Hypothalamus (tissue), 51 donors: ENCODE results near the gene ABCC3.

Experiments used
- DNase-seq, 51 donors: peaks; one replicate each; lab custom pipeline; 2025; lab: John Stamatoyannopoulos, UW

The ABCC3 gene

DNA sequence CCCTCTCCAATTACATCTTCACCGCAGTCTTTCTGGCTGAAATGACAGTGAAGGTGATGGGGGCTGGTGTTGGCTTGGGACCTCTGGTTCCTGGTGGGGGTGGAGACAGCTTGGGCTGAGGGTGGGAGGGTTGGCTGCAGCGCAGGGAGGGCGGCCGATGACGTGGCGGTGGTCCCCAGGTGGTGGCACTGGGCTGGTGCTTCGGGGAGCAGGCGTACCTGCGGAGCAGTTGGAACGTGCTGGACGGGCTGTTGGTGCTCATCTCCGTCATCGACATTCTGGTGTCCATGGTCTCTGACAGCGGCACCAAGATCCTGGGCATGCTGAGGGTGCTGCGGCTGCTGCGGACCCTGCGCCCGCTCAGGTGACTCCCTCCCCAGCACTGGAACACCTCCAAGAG is 31.8 kb upstream of the ABCC3 start:
- DNase-seq, result no peak

DNA sequence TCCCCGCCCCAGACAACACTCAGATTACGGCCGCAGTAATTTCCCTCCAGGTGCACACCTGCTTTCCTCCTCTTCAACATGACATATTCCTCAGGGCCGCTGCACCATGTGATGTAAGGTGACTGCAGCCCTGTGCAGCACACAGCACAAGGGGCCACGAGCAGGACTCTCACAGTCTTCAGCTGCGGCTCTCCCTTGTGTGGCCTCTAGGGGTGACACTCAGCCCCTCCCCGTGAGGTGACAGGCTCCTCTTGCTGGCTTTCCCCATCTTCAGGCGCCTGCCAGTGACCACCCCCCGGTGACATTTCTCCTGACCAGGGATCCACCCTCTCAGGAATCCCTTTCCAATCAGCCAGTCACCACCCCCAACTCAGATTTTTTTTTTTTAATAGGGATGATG is 31.3 kb upstream of the ABCC3 start:
- DNase-seq, result no peak

DNA sequence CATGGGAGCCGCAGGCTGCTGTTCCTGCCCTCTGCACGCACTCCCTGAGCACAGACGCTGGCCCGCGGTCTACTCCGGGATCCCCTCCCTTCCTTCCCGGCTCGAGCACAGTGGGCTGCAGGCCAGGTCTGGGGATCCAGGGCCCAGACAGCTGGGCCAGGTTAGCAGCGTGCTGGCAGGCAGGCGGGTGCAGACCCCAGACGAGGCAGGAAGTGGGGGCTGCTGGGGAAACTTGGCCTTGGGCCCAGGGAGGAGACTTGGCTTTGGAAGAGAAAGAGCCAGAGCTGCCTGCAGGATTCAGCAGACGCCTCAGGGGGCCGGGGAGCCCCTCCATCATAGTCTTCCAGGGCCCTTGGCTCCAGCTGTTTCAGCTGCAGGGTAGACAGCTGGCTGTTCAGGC is 30.2 kb upstream of the ABCC3 start:
- DNase-seq, result peak in 15 of 51 donors; percentile 14 to 43 (median 25)

DNA sequence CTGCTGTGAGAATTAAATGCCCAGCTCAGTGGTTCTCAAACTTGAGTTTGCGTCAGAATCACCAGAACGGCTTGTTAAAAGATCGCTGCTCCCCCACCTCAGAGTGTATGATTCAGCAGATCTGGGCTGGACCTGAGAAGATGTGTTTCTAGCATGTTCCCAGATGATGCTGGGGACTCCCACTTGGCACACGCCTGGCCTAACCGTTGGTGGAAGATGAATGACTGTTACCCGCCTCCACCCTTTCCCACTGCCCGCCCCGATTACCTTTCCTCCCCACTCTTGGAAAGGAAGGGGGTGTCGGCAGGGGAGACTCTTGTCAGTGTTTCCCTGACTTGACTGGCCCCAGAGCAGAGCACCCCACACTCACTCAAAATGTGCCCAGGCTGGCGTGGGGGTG is 29.3 kb upstream of the ABCC3 start:
- DNase-seq, result no peak

DNA sequence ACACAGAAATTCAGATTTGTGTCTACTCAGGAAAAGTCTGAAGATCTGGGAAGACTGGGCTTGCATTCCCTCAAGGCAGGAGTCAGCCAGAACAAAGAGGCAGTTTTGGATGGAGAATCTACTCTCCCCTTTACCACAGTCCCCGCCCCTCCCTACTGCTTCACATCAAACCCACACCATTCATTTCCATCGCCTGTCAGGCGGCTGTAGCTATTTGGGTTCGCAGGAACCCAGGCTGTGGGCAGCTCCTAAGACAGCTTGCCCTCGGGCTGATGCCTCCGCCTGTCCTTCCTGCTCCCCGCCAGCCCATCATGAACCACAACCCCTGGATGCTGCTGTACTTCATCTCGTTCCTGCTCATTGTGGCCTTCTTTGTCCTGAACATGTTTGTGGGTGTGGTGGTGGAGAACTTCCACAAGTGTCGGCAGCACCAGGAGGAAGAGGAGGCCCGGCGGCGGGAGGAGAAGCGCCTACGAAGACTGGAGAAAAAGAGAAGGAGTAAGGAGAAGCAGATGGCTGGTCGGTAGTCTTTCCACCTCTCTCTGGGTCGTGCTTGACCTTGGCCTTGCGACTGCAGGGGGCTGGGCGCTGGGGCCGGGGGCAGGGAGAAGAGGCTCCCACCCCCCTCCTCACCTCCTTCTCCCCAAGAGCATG is 27.0 kb upstream of the ABCC3 start:
- DNase-seq, result no peak

DNA sequence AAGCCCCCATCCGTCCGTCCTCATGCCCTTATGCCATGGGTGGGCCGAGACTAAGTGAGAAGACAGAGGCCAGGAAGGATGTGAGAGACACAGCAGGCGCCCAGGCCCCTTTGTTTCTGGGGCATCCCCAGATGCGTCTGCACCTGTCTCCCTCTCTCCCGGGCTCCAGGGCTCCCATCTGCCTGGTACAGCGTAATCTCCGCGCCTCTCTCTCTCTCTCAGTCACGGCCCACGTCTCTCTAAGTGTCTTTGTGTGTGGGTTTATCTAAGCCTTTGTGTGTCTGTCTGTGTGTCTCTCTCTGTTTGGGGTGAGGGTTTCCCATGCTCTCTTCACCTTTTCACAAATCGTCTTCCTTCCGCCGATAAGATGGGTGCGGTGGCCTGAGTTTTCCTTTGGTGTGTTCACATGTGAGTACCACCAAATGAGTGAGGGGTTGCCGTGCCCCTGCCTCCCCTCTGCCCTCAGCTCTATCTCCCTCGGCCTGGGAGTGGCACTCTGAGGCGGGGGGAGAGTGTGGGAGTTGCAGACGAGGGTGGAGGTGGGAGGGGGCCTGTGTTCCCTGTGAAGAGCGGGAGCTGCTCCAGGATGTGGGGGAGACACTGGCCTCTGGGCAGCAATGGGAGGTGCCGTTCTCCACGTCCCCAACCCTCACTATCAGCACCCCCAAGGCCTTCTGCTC is 25.8 kb upstream of the ABCC3 start:
- DNase-seq, result peak in 1 of 51 donors; percentile 7

DNA sequence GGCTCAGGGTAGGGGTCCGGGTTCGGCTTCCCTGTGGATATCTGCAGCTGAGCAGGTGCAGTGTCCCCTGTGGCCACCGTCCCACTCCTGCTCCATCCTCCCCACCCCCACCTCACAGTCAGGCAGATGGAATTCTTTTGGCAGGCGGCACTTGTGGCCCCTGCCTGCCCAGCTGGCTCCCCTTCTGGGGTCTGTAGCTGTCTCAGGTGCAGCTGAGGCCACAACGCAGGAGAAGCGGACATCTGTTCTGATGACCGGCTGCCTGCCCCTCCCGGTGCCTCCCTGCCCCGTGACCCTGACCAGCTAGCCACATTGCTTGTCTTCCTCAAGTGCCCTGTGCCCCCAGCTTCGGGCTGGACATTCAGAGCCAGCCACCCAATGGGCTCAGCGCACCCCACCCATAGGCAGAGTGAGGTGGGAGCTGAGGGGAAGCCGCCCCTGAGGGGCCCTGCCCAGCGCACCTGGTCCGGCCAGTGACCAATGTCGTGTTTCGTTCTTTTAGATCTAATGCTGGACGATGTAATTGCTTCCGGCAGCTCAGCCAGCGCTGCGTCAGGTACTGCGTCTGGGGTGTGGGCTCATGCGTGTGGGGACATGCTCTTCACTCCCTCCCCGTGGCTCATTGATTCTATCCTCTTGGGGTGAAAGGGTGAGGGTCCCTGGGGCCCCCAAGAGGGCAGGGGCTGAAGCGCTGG is 25.2 kb upstream of the ABCC3 start:
- no peak for DNase-seq

DNA sequence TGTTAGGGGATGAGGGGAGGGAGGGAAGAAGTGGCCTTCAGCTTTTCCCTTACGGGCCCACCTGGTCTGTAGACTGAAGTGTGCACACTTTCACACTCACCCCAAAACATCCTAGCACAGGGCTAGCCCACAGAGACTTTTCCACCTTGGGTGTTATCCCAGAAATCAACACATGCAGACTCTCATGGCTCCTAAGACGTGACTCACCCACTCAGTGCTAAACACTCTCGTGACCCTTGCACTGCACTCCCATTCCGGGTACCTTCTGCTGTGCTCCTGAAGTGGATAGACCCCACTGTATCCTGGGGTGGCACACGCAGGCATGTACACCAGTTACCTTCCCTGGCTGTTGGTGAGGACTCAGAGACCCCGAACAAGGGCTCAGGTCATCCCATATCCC is 23.0 kb upstream of the ABCC3 start:
- no peak for DNase-seq

DNA sequence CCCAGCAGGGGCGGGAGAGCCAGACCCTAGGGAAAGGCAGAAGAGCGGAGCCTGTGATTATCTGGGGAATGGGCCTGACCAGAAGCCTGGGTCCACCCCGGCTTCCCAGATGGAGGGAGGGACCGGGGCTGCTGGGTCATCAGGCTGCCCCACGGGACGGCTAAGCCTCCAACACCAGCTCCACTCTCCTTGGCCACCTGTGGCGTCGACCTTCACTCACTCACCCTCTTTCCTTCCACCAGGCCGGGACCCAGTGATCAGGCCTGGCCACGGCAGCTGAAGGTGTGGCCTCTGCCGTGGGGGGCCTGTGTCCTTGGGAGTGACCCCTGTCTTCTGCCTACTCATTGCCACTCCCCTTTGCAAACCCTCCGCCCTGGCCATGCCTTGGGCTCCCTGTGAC is 22.4 kb upstream of the ABCC3 start:
- DNase-seq, result no peak

DNA sequence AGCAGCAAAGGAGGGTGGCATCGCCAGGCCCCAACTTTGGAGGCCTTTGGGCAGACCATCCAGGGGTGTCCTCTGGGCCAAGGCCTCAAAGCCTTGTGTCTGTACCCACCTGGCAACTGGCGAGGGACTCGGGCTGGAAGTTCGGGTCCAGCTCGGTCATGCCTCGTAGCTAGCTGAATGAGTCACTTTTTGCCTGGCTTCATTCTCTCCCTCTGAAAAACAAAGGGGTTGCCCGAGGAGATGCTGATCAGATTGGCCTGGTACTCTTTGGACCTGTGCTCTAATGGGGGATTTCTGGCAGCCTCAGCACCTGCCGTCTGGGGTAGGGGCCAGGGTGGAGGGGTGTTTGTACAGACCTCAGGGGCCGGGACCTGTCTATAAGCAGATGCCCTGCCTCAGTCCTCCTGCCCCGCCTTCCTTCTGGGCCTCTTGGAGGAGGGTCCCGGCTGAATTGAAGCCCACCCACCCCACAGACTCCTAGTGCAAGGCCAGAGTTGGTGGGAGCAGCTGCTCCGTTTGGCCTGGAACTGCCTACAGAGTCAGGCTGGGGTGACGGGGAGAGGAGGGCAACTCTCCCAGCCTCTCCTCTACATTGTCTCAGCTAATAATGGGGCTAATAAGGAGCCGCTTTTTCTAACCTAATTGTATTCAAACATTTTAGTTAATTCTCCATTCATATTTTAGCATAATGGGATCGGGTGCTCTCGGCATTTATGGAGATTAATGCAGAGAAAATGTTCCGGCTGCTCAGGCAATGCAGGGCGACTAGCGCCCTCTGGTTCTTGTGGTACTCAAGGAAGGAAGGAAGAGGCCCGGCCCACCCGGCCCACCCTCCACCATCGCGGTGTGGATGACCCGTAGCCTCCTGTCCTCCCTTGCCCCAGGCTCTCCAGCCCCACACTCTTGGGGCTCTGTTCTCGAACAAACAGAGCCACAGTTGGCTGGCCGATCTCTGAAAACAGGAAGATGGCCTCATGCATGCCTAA is 21.4 kb upstream of the ABCC3 start:
- DNase-seq, result peak in 3 of 51 donors; percentile 10 to 21 (median 12)

DNA sequence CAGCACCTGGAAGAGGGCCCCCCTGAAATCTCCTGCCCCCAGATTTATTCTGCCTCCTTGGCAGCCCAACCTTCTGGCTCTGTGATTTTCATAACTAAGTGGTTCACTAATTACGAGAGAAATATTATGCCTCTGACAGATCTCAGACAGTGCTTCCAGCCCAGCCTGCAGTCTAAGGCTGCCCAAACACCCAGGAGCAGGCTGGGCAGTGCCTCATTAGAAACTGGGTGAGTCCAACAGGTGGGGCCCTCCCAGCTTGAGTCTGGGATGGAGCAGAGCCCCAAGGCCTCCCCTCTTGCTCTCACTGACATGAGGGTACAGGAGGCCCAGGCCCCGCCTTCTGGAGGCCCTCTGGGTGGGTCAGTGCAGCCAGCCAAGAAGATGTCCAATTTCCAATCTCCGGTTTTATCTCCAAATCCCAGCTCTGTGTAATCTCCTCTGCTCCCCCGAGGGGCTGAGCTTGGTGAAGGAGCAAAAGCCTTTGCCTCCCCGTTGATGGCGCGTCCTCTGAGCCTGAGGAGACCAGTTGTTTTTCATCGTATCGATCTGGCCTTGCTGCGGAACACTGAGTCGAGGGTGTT is 20.1 kb upstream of the ABCC3 start:
- no peak for DNase-seq

DNA sequence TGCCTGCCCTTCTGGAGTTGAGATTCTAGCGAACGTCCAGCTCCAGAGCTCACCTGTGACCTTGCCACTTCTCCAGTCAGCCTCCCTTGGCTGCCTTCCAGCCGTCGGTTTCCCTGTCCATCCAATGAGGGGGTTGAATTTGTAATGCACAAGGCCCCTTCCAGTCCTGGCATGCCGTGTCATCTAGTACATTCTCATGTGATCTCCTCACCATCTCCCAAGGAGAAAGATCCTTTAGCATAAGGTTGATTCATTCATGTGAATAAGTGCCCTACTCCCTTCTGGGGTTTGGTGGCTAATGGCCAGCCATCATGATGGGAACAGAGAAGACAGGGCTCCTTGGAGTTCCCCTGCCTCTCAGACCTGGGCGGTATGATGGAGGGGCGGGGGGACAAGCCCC is 18.9 kb upstream of the ABCC3 start:
- no peak for DNase-seq

DNA sequence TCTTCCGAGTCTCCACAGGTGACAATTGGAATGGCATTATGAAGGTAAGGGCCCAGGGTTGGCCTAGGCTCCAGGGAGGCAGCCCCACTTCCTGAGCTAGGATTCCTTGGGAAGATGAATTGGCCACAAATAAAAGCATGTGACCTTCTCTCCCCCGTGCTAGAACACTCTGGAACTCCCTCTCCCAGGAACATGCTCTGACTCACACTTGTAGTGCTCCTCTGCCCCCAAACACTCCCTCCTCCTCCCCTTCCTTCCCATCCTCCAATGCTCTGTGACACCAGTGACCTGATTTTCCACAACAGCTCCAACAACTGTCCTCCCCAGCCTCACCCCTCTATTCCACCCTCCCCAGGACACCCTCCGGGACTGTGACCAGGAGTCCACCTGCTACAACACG is 16.4 kb upstream of the ABCC3 start:
- DNase-seq, result peak in 1 of 51 donors; percentile 17

DNA sequence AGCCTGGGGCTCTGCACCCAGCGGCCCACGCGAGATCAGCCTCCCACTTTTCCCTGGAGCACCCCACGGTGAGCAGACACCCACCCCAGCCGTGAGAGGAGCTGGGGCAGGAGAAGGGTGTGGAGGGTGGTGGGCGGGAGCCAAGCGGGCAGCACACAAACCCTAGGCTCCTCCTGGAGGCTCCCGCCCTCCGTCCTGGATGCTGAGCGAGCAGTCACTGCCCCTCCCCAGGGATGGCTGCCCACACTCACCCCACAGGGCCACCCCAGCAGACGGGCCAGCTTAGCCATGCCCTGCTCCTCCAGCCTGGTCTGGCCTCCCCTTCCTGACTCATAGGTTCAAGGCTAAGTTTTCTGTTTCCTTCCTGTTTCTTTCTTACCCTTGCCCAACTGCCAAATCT is 15.7 kb upstream of the ABCC3 start:
- no peak for DNase-seq

DNA sequence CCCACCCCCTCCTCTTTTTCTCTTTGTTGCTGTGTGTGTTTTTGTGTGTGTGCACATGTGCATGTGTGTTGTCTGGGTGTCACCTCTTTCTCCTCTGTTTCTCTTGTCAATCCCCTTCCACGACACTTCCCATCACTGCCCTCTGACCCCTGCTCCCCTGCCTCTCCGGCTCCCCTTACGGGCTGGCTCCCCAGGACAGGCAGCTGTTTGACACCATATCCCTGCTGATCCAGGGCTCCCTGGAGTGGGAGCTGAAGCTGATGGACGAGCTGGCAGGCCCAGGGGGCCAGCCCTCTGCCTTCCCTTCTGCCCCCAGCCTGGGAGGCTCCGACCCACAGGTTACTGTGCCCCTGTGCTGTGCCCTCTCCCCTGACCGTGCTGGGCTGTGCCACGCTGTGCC is 15.2 kb upstream of the ABCC3 start:
- no peak for DNase-seq

DNA sequence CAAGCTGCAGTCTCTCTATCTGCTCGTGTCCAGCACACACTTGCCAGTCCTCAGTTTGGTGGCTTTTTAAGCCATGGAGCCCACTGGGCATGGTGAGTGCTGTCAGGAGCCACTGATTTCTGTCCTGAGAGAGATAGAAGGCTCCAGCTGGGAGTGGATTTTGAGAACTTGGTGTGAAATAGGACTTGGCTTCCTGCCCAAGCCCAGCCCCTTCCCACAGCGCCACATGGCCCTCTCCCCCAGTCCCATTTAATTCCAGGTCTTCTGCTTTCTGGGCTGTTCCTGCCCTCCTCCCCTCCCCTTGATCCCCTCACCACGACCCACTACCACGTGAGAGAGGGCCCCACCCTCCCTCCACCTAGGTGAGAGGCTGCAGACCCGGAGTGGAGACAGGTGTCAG is 14.4 kb upstream of the ABCC3 start:
- DNase-seq, result no peak

DNA sequence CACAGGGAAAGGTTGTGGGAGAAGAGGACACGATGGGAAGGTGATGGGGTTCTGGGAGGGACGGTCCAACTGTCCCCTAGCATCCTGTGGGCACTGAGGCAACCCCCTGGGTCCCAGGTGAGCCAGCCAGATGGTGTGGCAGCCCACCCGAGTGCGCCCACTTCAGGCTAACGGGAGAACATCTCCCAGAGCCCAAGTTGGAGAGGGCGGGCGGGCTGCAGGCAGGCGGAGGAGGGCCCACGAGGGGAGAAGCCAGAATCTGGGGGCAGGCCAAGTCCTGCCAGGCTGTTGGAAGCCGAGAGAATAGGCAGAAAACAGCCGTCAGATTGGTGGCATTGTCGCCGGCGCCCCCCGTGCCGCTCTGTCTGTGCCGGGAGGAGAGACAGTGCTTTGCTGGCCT is 13.8 kb upstream of the ABCC3 start:
- DNase-seq, result peak in 2 of 51 donors; percentile 12 to 62

DNA sequence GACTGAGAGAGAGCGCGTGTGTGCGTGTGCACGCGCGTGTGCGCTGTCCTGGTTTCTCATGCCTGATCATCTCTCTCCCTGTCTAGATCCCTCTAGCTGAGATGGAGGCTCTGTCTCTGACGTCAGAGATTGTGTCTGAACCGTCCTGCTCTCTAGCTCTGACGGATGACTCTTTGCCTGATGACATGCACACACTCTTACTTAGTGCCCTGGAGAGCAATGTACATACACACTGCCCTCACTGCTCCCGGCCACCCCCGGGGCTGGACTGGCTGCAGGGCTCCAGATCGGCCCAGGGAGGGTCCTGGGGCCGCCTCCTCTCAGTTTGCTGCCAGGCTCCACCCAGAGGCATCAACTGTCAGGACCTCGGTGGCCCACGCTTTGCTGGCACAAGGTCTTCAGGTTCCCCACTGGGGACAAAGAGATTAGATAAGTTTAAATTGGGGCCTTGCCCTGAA is 13.1 kb upstream of the ABCC3 start:
- DNase-seq, result peak in 1 of 51 donors; percentile 19

DNA sequence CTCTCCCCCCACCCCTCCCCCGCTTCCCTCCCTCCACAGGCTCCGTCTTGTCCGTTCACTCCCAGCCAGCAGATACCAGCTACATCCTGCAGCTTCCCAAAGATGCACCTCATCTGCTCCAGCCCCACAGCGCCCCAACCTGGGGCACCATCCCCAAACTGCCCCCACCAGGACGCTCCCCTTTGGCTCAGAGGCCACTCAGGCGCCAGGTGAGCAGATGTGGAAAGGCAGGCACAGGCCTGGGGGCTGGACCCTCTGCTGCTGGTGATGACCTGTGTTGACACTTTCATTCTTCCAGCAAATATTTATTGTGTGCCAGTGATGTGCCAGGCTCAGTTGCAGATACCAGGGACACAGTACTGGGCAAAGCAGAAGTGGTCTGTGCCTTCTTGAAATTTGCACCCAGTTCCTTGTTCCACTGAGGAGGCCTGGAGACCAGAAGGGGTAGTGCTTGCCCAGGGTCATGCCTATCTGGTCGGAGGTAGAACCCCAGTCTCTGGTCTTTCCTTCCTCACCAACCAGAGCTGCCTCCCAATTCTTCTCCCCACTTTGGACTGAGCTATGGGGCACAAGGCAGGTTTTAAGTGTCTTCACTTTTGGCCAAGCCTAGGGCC is 10.3 kb upstream of the ABCC3 start:
- DNase-seq, result peak in 1 of 51 donors; percentile 6
